NOMO-1 (cell line): ENCODE data around the gene ZNF502.

Experiments
- DNase-seq, 2 experiments: peaks; one replicate each; lab custom pipeline; 2025; ENCODE audit not compliant: unreplicated experiment in 2 of 2; lab: John Stamatoyannopoulos, UW

Gene ZNF502

DNA sequence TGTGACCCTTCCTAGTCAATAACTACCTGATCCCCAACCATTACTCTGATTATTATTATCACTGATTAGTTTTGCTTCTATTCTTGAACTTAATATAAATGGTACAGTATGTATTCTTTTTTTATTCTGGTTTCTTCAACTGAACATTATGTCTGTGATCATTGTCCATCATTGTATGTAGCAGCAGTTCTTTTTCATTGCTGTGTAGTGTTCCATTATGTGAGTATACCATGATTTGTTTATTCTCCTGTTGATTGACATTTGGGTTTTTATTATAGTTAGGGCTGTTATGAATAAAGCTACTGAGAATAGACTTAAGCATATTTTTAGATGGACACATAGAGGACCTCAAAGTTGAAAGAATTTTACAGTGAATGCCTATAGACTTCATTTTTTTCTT is 51.8 kb downstream of the ZNF502 start:
- no peak for DNase-seq

DNA sequence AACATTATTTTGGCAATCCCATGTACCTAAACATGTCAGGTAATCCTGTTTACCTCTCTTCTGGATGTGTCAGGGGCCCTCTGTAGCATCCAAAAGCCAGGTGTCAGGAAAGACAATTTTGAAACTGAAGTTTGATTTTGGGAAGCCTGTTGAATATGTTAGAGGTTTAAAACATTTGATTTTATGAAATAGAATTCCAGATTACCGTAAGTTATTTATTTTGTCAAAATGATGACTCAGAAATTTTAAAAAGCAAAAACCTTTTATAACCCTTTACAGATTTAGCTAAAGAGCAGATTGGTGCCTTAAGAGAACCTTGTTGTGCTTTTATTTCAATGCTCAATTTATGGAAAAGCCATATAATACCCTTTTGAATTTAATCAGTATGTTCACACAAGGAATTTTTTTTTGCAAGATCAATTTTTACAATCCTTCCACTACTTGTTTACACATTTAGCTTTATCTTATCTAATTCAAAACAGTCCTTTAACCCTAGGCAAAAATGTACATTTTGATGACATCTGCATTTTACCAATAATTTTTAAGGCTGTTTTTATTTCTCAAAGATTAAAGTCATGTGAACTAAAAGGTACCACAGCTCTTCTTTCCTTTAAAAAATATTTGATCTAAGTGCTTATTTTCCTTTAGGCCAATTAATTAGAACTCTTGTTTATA is 59.1 kb downstream of the ZNF502 start:
- DNase-seq: no peak

DNA sequence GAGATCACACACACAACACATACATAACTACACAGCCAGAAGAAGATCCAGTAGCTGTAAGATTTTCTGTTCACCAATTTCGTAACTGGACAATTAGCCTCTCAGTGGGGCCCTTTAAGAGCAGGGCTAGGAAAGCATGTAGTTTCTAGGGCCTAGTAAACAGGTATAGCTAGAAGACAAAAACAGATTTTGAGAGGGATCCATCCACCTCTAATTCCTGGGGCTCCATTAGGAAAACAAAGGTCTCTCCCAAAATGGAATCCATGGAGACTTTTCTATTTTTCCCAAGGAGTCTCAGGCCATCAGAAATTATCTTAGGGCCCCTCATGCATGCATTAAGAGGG is 59.6 kb downstream of the ZNF502 start:
- no peak for DNase-seq
